HG02884 (cell line): Measurements from ENCODE around the gene PRKCZ.

Experiments used
- ATAC-seq: cut with Tn5 transposase; IDR thresholded peaks from one replicate; pipeline ENCODE4 v1.9.1; 2021; ENCODE audit warnings: mild to moderate bottlenecking, moderate library complexity; ENCODE audit not compliant: unreplicated experiment

Gene PRKCZ

DNA sequence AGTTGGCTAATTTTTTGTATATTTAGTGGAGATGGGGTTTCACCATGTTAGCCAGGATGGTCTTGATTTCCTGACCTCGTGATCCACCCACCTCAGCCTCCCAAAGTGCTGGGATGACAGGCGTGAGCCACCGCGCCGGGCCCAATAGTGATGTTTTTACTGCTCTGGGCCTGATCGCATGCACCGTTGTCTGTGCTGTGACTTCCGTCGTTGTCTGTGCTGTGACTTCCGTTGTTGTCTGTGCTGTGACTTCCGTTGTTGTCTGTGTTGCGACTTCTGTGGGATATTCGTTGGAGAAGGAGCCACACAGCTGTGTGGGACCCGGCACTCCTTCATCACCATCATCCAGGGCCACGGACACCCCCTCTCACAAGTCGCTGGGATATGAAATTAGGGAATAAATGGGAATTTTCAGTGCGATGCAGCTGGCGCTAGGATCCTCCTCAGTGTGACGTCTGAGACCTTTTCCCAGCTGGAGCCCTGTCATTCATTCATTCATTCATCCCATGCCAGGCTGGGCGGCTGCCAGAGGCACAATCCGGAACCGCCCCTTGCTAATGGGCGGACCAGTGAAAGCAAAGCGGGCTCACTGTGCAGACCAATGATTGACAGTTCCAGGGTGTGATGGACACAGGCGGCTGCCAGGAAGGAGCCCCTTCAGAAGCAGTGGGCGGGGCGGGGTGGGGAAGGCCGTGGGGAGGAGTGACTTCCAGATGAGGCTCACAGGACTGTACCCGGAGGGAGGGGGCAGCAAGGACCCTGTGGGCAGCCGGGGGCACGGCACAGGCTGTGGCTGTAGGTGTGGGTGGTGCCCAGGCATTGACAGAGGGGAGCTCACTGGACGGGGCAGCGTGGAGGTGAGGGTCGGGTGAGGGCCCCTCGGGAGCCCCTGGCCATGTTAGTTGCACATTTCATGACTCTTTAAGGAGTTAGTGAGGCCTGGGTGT, 48.9 kb downstream of the PRKCZ start:
- no peak for ATAC-seq

DNA sequence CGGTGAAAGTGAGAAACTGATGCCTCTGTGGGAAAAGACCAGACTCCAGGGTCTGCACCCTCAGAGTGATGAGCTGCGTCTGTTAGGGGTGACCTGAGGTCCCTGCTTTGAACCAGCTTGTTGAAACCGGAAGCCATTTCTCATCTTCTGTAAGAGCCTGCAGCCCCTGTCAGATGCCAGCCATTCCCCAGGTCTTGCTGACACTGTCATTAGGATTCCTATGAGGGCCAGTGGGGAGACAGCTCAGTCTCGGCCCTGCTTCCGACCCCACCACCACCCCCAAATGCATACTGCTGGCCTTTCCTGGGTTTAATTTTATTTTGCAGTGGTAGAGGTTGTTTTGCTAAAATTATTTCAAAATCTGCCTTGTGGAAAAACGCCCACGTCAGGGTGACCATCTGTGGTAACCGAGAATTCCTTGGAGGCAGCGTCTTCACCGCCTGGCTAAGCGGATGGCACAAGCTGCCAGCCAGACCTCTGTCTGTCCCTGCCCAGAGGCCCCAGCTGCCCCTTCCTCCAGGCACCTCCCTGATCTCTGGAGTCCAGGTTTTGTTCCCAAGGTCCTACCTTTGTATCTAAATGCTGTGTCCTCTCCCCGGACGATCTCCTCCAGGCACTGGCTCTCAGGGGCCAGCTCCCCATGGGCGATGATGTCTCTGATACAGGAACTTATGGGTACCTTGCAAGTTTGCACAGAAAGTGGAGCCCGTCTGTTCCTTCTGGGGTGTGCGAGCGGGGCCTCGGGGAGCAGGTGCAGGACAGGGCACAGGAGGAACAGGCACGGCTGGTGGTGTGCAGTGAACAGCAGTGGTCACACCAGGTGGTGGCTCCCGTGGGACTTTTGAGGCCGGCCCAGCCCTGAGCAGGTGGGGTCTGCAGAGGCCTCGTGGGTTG, 49.9 kb downstream of the PRKCZ start:
- no peak for ATAC-seq

DNA sequence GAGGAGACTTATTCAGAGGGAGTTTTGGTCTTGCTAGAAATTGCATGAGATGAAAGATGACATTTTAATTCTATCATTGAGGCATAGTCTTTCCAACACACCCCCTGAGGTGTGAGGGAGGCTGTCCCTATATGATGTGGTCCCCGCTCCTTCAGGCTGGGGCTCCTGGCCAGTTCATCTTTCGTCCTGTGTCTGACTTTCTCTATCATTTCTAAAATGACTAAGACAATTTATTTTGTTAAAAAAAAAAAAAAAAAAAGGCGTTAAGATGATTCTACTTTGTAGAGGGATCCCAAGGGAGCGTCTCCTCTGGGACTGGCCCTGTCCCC, 50.5 kb downstream of the PRKCZ start:
- no peak for ATAC-seq

DNA sequence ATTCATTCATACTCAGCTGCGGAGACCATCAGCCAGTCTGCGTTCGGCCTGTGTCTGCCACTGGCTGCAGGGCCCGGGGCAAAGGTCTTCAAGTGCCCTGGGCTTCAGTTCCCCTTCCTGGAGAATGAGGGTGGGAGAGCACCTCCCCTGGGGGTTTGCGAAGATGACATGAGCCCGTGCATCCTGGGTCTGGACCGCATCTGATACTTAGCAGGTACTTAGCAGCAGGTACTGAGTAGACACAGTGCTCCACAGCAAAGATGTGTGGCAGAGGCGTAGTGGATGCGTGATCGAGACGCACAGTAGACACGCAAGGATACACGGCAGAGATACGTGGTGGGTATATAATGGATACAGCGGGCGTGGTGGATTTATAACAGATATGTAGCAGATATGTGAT, 51.3 kb downstream of the PRKCZ start:
- ATAC-seq, result no peak

DNA sequence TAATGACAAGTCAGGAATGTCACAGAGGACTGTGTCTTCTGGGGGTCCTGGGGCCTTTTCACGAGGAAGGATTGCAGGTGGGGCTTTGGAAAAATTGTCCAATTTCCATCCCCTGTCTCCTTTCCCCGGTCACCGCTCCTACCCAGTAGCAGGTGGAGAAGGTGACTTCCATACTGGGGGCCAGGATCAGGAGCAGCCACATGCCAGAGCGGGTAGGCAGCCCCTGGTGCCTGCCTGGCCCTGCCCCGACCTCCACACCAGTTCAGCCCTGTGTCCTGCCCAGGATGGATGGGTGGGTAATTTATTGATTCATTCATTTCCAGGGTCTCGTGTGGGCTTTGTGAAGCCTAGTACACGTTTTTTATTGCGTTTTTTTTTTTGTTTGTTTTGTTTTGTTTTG, 51.7 kb downstream of the PRKCZ start:
- no peak for ATAC-seq

DNA sequence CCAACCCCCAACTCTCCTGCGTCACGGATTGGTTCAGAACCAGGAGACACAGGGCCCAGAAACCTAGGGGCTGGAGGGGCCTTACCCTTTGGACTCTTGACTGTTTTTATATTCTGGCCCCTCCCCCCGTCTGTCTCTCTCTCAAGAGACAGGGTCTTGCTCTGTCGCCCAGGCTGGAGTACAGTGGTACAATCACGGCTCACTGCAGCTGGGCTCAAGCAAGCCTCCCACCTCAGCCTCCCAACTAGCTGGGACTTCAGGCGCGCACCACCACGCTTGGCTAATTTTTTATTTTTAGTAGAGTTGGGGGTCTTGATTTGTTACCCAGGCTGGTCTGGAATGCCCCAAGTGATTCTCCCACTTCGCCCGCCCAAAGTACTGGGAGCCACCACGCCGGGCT, 52.5 kb downstream of the PRKCZ start:
- ATAC-seq, result no peak

DNA sequence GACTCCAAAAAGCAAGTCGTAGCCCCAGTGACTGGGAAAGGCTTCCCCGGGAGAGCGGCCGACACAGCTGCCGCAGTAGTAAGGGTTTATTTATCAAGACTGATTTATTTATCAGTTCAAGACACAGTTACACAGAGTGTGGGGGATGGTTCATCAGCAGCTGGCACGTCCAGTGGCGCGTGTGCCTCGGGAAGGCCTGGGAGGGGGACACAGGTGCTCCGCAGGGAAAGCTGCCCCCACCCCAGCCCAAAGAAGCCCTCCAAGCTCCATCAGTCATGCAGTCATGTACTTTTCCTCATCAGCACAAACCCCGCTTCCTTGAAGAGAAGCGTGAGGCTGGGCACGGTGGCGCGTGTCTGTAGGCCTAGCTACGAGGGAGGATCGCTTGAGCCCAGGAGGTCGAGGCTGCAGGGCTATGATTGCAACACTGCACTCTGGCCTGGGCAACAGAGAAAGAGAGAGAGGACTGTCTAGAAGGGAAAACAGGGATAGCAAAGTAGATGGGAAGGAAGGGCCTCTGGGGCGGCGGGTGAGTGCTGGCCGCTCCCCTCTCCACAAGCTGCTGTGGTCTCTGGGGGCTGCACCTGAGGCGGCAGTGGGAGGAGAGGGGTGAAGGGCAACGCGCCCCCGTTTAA, 53.2 kb downstream of the PRKCZ start:
- no peak for ATAC-seq

DNA sequence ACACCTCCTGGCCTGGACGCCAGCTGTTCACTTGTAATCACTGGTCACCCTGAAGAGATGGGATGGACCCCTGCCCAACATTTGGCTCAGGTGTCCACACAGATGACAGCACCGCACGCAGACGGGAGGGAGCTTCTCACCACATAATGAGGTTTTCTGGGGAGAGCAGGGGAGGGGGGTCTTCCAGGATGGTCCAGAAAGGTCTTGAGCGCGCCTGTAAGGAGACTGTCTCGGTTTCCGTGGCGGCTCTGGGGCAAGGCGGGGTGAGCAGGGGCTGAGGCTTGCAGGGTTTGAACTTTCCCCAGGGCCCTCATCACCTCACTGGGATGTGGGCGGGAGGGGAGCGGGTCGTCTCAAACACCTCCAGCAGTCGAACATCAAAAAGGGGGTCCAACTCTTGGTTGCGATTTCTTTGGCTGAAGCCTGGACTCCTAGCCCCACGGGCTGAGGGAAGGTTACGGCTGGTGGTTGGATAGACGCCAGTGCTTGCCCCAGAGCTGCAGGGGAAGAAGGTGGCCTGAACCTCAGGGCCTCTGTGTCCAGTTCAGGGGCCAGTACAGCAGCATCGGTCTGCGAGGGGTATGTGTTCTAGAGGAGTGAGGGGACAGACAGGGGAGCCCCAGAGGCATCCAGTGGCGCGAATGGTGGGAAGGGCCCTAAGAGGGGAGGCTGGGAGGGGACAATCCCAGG, 53.8 kb downstream of the PRKCZ start:
- no peak for ATAC-seq

DNA sequence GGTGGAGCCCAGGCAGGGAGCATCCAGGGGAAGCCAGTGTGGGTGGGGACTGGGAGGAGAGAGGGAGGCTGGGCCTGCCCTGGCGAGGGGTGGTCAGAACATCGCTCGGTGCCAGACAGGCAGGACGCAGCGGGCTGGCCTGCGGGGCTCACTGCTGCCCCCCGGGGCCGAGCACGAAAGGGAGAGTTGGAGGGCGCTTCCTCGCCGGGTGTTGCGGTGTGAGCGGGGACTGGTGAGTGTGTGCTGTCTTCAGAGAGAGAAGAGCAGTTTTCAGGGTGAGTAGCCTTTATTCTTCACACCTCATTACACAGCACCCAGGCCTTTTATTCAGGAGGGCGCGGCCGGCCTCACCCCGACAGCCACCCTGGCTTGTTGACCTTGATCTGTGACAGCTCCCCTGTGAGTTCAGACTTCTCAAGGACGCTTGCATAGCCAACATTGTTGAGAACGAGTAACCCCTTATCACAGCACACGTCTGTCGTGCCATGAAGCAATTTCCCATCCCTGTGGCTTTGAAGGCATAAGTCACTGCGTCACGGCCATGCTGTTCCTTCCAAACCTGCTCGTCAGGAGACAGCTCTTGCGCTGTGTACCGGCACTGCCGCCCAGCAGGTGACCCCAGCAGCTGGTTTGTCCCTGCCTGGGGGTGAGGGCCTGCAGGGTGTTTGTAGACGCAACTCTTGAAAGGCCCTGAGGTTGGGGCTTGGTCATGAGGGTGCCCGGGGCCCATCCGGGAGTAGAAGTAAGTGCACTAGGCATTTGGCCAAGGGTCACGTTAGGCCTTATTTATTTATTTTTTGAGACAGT, 54.6 kb downstream of the PRKCZ start:
- no peak for ATAC-seq

DNA sequence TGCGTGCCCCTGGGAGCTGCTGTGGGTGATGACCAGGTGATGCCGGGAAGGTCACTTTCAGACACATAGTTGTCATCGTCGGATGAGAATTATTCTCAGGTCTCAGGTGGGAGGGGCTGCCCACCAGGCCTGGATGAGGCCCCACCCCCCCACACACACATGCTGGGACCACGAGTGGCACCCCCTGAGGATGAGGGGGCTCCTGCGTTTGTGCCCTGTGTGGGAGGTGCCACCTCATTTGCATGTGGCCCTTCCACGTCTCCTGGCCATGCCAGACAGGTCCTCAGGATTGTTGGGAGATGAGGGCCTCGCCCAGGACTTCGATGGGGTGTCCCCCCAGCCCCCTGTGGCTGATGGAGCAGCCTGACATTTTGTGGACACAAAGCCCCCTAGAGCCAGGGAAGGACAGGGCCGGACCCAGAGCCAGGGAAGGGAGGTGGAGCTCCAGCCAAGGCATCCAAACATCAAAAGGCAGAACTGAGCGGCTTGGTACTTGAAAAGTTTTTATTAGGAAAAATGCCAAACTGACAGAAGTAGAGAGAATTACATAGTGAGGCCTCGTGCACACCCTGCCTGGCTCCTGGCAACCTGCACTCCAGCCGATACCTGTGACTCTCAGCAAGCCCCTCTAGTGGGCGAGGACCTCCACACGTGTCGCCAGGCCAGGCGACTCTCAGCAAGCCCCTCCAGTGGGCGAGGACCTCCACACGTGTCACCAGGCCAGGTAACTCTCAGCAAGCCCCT, 55.7 kb downstream of the PRKCZ start:
- ATAC-seq, result no peak

DNA sequence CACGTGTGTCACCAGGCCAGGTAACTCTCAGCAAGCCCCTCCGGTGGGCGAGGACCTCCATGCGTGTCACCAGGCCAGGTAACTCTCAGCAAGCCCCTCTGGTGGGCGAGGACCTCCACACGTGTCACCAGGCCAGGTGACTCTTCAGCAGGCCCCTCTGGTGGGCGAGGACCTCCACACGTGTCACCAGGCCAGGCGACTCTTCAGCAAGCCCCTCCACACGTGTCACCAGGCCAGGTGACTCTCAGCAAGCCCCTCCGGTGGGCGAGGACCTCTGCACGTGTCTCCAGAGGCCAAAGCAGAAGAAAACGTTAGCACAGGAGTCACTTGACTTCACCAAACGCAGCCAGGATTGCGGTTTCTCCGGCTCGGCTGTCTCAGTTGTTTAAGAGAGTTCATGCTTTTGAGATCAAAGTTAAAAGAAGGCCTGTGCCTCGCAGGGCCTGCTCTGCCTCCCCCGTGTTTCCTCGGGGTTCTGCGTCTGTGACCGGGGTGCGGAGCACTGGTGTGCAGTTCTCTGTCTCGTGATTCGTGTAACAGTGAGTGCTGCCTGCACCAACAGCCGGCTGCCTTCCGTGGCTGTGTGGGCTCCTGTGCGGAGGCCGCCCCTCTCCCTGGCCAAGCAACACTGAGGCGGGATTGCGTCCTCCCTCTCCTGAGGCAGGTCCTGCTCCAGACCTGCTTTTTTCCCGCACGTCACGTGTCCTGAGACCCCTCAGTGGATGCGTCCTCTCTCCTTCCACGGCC, 56.6 kb downstream of the PRKCZ start:
- no peak for ATAC-seq

DNA sequence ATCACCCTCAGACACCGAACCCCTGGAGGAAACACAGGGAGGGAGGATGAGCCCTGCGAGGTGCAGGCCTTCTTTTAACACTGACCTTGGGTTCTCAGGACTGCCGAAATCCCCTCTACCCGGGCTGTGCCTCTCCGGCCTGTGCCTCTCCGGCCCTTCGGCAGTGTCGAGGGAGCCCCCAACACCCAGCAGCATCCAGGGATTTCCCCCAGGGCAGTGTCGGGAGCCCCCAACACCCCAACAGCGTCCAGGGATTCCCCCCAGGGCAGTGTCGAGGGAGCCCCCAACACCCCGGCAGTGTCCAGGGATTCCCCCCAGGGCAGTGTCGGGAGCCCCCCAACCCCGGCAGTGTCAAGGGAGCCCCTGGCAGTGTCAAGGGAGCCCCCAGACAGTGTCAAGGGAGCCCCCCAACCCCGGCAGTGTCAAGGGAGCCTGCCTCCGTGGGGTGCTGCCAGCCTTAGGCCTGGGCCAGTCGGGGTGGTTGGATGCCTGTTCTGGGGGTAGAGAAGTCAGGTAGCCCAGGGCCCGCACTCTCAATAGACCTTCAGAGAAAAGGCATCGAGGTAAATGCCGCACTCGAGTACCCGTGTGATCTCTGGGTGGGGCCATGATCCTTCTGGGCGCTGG, 57.5 kb downstream of the PRKCZ start:
- ATAC-seq, result no peak

DNA sequence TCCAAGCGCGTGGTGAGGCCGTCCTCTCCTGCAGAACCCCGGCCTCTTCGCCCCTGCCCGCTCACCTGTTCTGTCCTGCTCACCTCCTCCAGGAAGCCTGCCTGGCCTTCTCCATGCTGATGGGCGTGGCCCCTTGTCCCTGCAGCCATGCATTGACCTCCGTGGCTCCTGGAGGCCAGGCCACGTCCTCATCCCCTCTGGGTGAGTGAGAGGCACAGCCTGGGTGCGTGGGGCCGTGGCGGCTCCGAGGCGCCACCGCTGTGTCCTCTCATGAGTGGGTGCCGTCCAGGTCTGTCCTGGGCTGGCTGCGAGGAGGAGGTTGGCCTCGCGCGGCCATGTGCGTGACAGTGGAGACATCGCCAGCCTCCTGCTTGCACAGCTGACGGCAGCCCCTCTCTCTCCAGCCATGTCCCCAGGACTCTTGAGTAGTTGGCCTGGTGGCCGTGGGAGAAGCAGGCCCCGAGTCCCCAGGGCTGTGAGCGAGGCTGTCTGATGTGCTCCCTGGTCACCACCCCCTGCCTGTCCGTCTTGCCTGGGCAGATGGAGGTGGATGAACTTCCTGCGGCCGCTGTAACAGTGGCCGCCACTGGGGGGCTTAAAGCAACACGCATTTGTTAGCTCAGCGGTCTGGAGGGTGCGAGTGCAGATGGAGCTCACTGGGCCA, 58.1 kb downstream of the PRKCZ start:
- no peak for ATAC-seq

DNA sequence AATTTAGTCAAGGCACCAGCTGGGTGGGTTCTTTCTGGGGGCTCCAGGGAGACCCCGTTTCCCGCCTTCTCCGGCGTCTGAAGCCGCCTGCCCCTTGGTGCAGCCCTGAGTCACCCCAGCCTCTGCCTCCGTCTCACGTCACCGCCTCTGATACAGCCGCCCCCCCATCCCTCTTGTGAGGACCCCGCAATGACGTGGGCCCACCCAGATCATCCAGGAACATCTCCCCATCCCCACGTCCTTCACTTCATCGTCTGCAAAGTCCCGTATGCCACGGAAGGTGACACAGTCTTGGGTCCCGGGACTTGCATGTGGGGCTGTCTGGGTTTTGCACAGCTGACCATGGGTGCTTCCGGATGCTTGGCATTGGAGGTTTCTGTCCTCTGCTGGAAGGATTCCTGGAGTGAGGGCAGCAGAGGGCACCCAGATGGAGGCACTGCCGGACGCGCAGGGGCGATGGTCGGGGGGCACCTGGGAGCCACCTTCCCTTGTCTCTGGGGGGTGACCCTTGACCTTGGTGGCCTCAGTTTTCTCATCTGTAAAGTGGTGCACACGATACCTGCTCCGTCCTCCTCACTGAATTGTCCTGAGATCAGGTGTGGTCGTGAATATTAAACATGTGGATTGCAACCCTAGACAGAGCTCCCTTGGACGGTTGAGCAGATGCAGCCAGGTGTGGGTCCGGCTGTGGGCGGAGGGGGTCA, 58.8 kb downstream of the PRKCZ start:
- no peak for ATAC-seq

DNA sequence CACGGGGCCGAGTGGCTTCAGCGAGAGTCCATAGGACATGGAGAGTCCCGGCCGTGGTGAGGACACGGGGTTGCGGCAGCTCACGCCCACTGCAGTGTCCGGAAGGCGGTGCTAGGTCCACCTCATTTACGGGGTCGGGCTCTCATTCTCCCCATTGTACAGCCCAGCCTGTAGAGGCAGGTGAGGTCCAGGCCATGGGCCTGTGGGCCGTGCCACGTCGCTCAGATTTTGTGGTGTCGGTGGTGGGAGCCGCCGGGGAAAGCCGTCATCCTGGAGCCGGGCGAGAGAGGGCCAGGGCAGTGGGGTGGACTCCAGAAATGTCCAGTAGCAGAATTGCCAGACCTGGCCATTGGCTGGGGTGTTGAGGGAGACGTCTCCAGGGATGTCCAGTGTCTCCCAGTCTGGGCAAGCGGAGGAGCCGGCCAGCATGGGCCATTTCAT, 59.4 kb downstream of the PRKCZ start:
- ATAC-seq, result no peak

DNA sequence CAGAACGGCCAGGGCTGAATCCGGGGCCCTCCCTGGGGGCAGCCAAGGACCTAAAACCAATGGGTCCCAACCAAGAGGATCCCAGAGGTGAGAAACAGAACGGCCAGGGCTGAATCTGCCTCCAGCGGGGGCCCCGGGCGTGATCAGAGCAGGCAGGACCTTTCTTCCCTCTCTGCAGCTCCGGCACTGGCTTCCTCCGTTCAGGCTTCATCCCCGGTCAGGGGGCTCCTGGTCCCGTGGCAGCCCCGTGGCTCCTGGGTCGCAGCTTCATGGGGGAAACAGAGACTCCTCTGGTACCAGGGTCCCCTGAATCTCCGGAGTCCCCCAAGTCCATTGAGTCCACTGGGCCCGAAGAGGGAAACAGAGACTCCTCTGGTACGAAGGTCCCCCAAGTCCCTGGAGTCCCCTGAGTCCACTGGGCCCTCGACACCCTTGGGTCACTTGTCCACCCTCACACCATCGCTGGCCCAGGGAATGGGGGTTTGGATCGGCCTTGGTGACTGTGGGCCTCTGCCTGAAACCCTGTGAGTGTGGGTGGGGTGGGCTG, 60.1 kb downstream of the PRKCZ start:
- ATAC-seq, result no peak
